Muscle of back (tissue), 13 donors: ENCODE measurements around the gene FFAR1. TPM values are rescaled to one million over a fixed set of nuclear protein-coding genes. Genes with fewer than 3 reads are reported as not detected.
A peak's percentile ranks its signal among the peaks of the same experiment; 100 is the strongest.

Source experiments
- DNase-seq, 3 donors: peaks; one replicate each; pipeline versions ENCODE4 v3.0.0 to v3.0.0-alpha.2; 2013
- long read RNA-seq, 9 donors: transcript quantifications; one replicate each; lab custom pipeline, GENCODE V29; 2026
- polyA plus RNA-seq, 10 donors: library from polyadenylated mRNA; unstranded; fragments of 120-200 nt; gene quantifications; one replicate each; pipeline ENCODE4 v1.2.1, GENCODE V29; 2013; ENCODE audit not compliant: insufficient read length in 10 of 10

FFAR1 gene, protein sequence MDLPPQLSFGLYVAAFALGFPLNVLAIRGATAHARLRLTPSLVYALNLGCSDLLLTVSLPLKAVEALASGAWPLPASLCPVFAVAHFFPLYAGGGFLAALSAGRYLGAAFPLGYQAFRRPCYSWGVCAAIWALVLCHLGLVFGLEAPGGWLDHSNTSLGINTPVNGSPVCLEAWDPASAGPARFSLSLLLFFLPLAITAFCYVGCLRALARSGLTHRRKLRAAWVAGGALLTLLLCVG (N-terminal part only)
- polyA plus RNA-seq = under 1 TPM in 1 of 10 donors, not detected in 9; 0.10 TPM
- long read RNA-seq, donor 1 = 0 reads
- long read RNA-seq, donor 2 = 0 reads
- long read RNA-seq, donor 3 = 0 reads
- long read RNA-seq, donor 4 = 0 reads
- long read RNA-seq, donor 5 = 0 reads
- long read RNA-seq, donor 6 = 0 reads
- long read RNA-seq, donor 7 = 0 reads
- long read RNA-seq, donor 8 = 0 reads
- long read RNA-seq, donor 9 = 0 reads

DNA sequence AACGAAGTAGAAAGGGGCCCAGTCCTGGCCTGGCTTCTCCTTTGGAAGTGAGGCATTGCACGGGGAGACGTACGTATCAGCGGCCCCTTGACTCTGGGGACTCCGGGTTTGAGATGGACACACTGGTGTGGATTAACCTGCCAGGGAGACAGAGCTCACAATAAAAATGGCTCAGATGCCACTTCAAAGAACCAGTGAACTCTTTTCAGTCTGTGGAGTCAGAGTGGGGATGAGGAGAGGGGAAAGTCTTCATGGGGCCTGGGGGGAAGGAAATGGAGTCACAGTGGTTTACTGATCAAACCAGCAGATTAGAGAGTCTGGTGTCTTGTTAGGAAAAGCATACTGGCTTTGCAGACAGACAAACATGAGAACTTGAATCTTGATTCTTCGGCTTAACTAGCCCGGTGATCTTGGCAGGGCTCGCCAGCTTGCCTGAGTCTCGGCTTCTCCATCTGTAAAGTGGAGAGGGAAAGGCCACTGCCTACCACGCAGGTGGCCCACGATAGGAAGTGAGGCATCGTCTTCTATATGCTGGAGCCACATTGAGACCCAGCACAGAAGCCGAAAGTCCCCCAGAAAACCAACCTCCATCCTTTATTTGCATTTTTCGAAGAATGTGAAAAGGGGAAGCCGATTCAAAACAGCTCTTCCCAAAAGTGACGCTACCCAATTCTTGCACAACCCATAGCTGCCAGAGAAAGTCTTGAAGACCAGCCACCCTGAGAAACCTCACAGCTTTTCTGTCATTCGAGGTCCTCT is at the start of gene FFAR1:
FFAR1 (plus strand) TSS at position 732 of the 759 bp plus-strand sequence. CDS start 3,650 bp downstream, outside the sequence.
- DNase-seq = peak in 1 of 3 donors; percentile 29

DNA sequence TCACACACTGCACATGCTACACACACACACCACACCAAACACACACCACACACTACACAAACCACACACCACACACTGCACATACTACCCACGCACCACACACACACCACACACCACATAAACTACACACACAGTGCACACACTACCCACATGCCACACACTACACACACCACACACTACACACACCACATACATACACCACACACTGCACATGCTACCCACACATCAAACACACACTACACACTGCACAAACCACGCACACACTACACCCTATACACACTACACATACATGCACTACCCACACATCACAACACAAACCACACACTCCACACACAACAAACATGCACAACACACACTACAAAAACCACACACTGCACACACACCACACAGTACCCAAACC is 49.8 kb upstream of the FFAR1 start:
- no peak for DNase-seq

DNA sequence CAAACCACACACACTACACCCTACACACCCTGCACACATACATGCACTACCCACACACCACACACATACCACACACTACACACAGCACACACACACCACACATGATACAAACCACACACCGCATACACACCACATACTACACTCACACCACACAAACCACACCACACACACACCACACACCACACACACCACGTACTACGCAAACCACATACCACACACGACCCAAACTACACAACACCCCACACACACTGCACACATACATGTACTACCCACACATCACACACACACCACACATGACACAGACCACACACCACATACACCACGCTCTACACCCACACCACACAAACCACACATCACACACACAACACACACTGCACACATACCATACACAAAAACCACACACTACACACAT is 49.1 kb upstream of the FFAR1 start:
- no peak for DNase-seq

DNA sequence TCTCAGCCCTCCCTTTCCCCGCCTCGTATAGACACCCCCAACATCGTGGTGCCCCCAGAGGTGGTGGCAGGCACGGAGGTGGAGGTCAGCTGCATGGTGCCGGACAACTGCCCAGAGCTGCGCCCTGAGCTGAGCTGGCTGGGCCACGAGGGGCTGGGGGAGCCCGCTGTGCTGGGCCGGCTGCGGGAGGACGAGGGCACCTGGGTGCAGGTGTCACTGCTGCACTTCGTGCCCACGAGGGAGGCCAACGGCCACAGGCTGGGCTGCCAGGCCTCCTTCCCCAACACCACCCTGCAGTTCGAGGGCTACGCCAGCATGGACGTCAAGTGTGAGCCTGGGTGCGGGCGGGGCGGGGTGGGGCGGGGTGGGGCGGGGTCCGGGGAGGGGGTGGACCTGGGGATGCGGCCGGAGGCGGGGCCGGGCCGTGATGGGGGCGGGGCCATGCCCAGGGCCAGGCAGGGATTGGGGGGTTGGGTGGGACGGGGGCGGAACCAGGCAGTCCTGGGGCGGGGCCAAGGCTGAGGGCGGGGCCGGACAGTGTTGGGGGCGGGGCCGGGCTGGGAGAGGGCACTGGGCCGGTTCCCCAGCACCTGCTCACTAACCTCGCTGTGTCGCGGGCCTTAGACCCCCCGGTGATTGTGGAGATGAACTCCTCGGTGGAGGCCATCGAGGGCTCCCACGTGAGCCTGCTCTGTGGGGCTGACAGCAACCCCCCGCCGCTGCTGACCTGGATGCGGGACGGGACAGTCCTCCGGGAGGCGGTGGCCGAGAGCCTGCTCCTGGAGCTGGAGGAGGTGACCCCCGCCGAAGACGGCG is 48.0 kb upstream of the FFAR1 start:
- no peak for DNase-seq

DNA sequence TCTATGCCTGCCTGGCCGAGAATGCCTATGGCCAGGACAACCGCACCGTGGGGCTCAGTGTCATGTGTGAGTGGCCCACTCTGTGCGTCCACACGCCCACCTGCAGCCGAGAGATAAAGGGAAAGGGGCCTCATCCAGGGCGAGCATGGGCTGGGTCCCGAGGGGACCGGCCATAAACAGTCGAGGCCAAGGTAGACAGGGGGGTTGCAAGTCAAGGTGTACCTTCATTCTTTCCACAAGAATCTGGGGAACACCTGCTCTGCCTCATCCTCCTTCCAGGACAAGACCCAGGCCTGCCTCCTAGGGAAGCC is 47.4 kb upstream of the FFAR1 start:
- no peak for DNase-seq

DNA sequence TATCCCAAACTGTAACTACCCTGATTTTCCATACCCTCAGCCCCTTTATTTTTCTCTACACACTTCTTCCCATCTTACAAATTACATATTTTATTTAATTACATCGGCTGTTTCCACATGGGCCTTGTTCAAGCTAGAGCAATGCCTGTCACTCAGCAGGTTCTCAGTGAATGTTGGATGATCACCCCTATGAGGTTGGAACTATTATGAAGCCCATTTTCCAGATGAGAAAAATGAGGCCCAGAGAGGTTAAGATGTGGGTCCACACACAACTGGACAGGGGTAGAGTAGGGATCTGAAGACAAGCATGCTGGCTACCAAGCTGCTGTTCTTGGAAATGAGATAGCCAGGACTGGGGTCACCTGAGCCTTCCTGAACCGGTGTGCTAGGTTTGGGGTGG is 45.7 kb upstream of the FFAR1 start:
- no peak for DNase-seq

DNA sequence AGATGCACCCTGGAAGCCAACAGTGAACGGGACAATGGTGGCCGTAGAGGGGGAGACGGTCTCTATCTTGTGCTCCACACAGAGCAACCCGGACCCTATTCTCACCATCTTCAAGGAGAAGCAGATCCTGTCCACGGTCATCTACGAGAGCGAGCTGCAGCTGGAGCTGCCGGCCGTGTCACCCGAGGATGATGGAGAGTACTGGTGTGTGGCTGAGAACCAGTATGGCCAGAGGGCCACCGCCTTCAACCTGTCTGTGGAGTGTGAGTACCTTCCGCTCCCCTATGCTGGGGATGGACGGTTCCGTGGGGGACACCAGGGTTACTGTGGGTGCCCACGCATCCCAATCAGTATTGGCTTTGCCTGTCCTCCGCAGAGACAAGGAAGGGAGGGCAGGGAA is 45.3 kb upstream of the FFAR1 start:
- DNase-seq = no peak

DNA sequence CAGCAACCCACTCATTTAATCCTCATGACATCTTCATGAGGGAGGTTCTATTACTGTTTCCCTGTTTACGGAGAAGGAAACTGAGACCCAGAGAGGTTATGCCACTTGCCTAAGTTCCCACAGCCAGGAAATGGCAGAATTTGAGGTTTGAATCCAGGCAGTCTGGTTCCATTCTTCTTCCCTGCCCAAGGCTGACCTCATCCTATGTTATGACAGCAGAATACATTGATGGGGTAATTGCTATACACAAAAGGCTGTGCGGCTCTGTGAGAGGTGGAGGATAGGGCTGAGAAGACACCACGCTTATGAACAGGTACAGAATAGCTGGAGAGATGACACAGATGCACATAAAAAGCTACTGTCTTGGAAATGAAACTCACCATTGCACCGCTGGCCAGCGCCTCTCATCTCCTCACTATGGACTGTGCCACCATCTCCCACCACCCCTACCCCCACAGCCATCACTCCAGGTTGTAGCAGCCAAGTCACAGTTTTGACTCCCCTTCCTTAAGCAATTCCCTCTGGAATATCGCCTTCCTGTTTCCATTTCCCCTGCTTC is 44.3 kb upstream of the FFAR1 start:
- DNase-seq = no peak

DNA sequence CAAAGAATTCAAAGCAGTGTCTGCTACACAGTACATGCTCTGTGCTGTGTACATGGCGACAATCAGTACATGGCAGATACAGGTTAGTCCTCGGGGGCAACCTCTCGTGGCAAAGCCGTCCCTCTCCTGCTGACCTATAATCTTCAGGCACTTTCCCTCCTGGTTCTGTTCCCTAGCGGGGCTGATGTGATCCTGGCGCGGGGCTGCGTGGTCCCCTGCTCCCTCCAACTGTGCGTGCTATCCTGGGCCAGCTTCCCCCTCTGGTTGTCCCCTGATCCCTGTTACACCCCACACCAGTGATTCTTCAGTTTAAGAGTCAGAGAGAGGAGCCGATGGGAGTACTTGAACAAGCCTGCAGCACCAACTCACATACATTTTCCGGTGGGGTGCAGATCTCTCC is 43.7 kb upstream of the FFAR1 start:
- DNase-seq = no peak

DNA sequence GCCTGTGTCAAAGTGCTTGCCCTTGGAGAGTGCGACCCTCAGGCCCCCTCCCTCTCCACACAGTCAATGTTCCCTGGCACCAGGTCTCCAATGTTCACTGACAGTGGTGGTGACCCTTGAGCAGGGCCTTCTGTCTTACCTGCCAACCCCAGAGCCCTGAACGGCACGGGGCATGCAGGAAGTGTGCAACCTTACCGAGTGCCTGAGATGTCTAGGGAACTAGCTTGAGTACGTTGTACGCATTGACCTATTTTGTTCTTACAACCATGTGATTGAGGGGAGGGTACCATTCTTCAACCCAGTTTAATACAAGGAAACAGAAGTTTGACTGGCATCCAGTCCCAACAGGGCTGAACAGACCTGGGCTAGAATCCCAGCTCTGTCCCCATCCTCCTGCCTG is 42.5 kb upstream of the FFAR1 start:
- DNase-seq = no peak

DNA sequence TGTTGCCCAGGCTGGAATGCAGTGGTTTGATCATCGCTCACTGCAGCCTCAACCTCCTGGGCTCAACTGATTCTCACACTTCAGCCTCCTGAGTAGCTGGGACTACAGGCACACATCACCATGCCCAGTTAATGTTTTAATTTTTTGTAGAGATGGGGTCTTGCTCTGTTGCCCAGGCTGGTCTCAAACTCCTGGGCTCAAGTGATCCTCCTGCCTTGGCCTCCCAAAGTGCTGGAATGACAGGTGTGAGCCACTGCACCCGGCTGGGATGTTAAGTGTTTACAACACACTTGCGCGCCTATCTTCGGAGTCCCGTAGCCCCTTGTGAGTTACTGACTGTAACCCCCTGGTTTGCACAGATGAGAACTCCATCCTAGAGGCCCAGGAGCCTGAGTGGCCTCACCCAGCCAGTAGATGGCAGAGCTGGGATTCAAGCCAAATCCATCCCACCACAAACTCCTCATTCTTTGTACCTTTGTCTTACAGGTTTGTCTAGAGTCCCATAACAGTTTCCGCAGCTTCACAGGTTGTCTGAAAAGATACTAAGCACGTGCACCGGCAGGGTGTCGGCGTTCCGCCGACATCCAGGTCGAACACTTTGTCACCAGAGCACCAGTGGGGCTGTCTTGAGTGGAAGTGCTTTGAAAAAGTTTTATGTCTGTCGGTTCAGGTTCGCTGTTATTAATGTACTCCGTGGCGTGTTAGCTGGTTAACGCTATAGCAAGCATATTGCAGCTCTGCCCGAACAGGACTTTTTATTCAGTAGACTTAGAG is 41.0 kb upstream of the FFAR1 start:
- no peak for DNase-seq

DNA sequence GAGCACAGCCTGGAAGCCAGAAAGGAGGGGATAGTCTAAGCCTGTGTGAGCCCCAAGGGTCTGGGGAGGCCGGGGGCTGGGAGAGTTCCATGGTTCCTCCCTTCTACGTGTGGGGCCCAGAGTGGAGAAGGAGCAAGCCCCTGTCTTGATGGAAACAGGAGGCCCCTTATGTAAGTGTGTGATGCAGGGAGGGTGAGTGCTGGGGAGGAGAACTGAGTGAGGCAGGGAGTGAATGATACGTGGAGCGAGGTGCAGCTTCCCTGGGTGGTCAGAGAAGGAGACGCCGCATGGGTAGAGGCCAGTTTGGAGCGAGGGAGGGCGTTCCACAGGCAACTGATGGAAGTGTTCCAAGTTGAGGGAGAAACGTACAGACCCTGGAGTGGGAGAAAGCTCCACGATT is 39.8 kb upstream of the FFAR1 start:
- DNase-seq = peak in 2 of 3 donors; percentile 36 to 77

DNA sequence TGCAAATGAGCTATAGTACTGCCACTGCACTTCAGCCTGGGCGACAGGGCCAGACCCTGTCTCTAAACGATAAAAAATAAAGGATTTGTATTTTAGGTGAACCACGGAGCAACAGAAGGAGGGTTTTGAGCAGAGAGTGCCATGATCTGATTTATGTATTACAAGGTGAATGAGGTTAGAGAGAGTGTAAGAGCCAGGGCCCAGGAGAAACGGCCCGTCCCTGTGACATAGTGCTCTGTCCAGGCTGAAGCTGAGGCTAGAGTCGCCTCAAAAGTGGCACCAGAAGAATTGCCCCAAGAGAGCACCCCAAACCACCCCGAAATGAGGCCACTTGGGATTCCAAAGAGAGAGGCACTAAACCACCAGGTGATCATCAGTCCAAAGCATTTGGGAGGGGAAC is 38.8 kb upstream of the FFAR1 start:
- no peak for DNase-seq

DNA sequence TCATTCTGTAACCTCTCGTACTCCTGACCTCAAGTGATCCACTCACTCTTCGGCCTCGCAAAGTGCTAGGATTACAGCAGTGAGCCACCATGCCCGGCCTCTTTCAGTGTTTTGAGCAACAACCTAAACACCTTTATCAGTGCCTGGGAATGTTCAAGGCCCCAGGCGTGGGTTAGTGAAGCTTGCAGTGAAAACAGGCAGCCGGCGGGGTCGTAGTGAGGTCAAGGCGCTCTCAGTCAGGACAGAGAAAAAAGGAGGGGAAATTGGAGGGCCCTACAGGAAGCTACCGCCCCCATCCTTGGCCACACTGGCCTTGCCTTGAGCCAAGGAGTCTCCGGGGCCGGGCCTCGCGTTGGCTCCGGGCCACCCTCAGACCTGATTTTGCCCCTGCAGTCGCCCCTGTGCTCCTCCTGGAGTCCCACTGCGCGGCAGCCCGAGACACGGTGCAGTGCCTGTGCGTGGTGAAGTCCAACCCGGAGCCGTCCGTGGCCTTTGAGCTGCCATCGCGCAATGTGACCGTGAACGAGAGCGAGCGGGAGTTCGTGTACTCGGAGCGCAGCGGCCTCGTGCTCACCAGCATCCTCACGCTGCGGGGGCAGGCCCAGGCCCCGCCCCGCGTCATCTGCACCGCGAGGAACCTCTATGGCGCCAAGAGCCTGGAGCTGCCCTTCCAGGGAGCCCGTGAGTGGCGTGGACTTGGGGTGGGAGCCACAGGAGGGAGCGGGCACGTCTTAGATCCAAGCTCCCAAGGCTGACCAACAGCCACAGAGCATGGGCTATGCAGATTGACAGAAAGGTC is 38.0 kb upstream of the FFAR1 start:
- peak in 2 of 3 donors; percentile 52 to 71 for DNase-seq

DNA sequence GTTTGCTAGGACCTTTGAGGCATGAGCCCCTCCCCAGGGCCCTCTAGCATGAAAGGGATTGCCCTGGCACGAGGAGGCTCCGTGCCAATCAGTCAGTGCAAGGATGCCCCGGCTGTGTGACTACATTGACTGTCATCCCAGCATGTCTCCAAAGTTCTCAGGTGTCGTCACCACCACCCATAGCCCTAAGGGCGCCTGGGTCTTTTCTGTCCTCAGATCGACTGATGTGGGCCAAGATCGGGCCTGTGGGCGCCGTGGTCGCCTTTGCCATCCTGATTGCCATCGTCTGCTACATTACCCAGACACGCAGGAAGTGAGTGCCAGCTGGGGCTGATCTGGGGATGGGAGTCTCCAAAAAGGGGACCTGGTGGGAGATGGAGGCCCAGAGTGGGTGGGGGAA is 37.4 kb upstream of the FFAR1 start:
- DNase-seq = no peak

DNA sequence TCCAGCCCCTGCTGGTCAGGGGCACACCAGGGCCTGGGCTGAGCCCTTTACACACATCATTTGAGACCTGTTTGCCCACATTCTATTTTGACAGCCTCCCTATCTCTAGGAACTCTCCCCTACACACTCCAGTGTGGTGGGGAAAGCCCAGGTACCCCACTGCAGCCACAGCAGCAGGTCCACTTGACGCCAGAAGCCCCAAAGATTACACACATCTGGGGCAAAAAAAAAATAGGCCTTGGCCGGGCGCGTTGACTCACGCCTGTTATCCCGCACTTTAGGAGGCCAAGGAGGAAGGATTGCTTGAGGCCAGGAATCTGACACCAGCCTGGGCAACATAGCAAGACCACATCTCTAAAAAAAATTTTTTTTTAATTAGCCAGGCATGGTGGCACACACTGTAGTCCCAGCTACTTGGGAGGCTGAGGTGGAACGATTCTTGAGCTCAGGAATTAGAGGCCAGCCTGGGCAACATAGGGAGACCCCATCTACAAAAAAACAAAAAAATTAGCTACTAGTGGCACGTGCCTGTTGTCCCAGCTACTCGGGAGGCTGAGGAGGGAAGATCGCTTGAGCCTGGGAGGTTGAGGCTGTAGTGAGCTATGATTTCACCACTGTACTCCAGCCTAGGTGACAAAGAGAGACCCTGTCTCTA is 36.8 kb upstream of the FFAR1 start:
- DNase-seq = no peak

DNA sequence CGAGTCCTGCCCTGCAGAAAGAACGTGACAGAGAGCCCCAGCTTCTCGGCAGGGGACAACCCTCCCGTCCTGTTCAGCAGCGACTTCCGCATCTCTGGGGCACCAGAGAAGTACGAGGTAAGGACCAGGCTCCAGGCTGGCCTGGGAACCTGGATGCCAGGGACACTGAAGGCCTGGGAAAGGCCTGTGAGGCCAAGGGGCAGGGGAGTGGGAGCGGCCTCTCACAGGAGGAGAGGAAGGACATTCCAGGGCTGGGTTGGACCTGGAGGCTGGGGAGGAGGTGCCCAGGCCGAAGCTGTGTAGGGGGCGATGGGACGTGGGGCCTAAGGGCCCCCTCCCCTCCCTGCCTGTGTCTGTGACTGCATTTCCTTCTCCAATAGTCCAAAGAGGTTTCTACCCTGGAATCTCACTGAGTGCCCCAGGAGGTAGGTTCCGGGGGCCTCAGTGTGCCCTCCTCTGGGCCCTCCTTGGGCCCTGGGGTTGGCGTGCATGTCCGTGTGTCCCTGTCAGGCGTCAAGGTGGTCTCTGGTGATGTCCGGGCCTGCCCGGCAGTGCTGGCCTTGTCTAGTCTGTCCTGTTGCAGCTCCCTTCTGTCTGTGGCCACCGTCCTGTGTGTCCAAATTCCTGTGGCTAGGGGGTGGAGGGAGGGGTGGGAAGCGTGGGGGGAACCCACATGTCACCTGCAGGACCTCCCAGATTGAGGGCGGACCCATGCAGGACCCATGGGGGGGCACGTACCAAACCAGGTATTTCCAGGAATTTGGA is 35.6 kb upstream of the FFAR1 start:
- DNase-seq = no peak

DNA sequence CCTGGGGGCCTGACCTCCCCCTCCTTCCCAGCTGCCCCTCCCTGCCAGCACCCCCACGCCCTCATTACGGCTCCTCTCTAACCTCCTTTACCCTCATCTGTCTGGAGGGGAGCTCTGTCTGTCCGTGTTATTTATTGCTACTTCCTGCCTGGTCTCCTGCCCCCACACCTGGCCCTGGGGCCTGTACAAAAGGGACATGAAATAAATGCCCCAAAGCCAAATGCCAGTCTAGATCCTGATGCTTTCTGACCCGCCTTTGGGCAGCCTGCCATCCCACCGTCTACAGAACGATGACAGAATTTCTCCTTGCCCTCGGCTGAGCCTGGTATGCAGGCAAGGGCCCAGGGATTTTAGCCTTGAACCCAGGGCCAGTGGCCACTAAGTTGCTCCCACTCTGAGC is 34.1 kb upstream of the FFAR1 start:
- no peak for DNase-seq

DNA sequence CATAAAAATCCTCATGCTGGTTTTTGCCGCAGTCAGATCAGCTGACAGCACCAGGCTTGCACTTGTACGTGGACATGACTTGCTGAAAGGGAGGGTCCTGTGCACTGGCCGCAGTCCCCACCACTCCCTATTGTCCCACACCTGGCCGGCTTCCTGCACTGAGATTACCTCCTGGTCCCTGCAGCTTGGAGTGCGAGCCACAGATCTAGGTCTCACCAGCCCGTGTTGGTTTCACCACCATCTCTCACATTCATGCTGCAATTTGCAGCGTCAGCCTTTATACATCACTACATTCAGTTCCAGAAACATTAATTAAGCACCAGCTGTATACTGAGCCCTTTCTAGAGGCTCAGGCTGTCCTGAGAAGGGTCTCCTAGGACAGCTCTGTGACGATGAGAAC is 33.7 kb upstream of the FFAR1 start:
- DNase-seq = no peak
